ENCODE results near the gene FSTL4. TPM values are rescaled to one million over a fixed set of nuclear protein-coding genes. Genes with fewer than 3 reads are reported as not detected.

FSTL4 gene
- total and polyA plus RNA-seq, 2 of the 13 experiments (the other 11 are each of a cell fraction or from before 2014, with no cell fraction given): 2.1 to 3.0 TPM

- FAIRE-seq: no peak
- Histone ChIP-seq H3K4me3 (replicated peaks in 1 of 3; ENCODE audit: insufficient read depth in 1 of 3, low read depth in 2 of 3, low read length in 3 of 3) (no peak overlapping the region), H3K4me2 (ENCODE audit: low read depth, low read length) (no peak overlapping the region), H3K27ac (ENCODE audit: extremely low read length, insufficient read depth, low read length) (no peak overlapping the region), H2AFZ (ENCODE audit: low read length) (no peak overlapping the region), H3K9me3 (ENCODE audit: low read length) (no peaks in the 10 kb centered on the region), H3K27me3 (ENCODE audit: control insufficient read depth in 1 of 2, insufficient read depth in 2 of 2, low read length in 2 of 2) (peaks cover 1 to 24% of the 10 kb centered on the region in 2 experiments; a peak in 2 of 5 replicates), H3K4me1 (ENCODE audit: insufficient read depth, low read length) (peaks cover 27% of the 10 kb centered on the region), H3K79me2 (ENCODE audit: insufficient read depth, low read length) (no peaks in the 10 kb centered on the region), H3K36me3 (replicated peaks in 1 of 2; ENCODE audit: control insufficient read depth in 1 of 2, insufficient read depth in 2 of 2, low read length in 2 of 2) (no peaks in the 10 kb centered on the region), H4K20me1 (ENCODE audit: insufficient read depth, low read length) (no peaks in the 10 kb centered on the region), H3K9ac (ENCODE audit: insufficient read depth, low read depth, low read length) (no peak overlapping the region)
- WGBS (ENCODE audit: low lambda C conversion rate): 6% methylated on average over 1 of the region's 5 CpGs
- TF ChIP-seq CREM (IDR thresholded peaks at IDR 0.05) (no peak), CREM (CRISPR knock-in tag; IDR thresholded peaks at IDR 0.05) (no peak), ZNF543 (CRISPR knock-in tag; IDR thresholded peaks at IDR 0.05) (no peak), GATA4 (IDR thresholded peaks at IDR 0.05; ENCODE audit: borderline replicate concordance, low read depth) (no peak), JUND (CRISPR knock-in tag; IDR thresholded peaks at IDR 0.05) (no peak), ZFX (CRISPR knock-in tag; IDR thresholded peaks at IDR 0.05; ENCODE audit: low read depth) (no peak), ZNF737 (CRISPR knock-in tag; IDR thresholded peaks at IDR 0.05; ENCODE audit: borderline replicate concordance) (no peak), THAP7 (CRISPR knock-in tag; IDR thresholded peaks at IDR 0.05) (no peak), ZNF530 (CRISPR knock-in tag; IDR thresholded peaks at IDR 0.05; ENCODE audit: low read depth) (no peak)
- no peak for DNase-seq (ENCODE audit: low spot score)
- in situ Hi-C loops (cut with HindIII; ENCODE audit: extremely low pct_ligation_motif_present, low pct_unique_long_range_greater_than_20kb): no loop called here
- ChIA-PET CTCF (ENCODE audit: low intra/inter-chr PET ratio, low total read pairs) (no interaction called here), POLR2A (no interaction called here)
- no peak for ATAC-seq
- no TSS peak for BruUV-seq (replicated peaks)
- intact Hi-C loops (cut with micrococcal nuclease; ENCODE audit: unreplicated experiment): loop anchor here (5.0 kb wide), 1 partner anchor 153 kb away; no protein-coding TSS in a partner anchor
Observed at GRCh38 chr5:133265257-133265656, 347.1 kb downstream of the FSTL4 start.

GRCh38 chr5:133262690-133263089 lies 349.7 kb downstream of the FSTL4 start:
- H3K4me2 ChIP-seq (ENCODE audit: low read depth, low read length): no peak overlapping the region
- intact Hi-C loops (cut with micrococcal nuclease; ENCODE audit: unreplicated experiment): no loop called here
- TF ChIP-seq ZNF274 (CRISPR knock-in tag; IDR thresholded peaks at IDR 0.05): no peak
- TF ChIP-seq ZNF782 (CRISPR knock-in tag; IDR thresholded peaks at IDR 0.05; ENCODE audit: borderline replicate concordance): no peak
- TF ChIP-seq ZHX2 (IDR thresholded peaks at IDR 0.05; ENCODE audit: low read depth): no peak
- no peak for TF ChIP-seq ZHX2 (CRISPR knock-in tag; IDR thresholded peaks at IDR 0.05; ENCODE audit: borderline replicate concordance)
- no peak for TF ChIP-seq PAX8 (CRISPR knock-in tag; IDR thresholded peaks at IDR 0.05; ENCODE audit: borderline replicate concordance)

More at GRCh38 chr5:133262690-133263089, 349.7 kb downstream of the FSTL4 start:
- FAIRE-seq: no peak
- no peaks in the 10 kb centered on the region for H3K79me2 ChIP-seq (ENCODE audit: insufficient read depth, low read length)
- H2AFZ ChIP-seq (ENCODE audit: low read length): no peak overlapping the region
- no peaks in the 10 kb centered on the region for H4K20me1 ChIP-seq (ENCODE audit: insufficient read depth, low read length)
- in situ Hi-C loops (cut with HindIII; ENCODE audit: extremely low pct_ligation_motif_present, low pct_unique_long_range_greater_than_20kb): no loop called here
- BruUV-seq (replicated peaks): no TSS peak
- H3K36me3 ChIP-seq (replicated peaks in 1 of 2; ENCODE audit: control insufficient read depth in 1 of 2, insufficient read depth in 2 of 2, low read length in 2 of 2): no peaks in the 10 kb centered on the region
- no peak for ATAC-seq
- H3K9ac ChIP-seq (ENCODE audit: insufficient read depth, low read depth, low read length): no peak overlapping the region
- H3K27ac ChIP-seq (ENCODE audit: extremely low read length, insufficient read depth, low read length): no peak overlapping the region
- H3K27me3 ChIP-seq (ENCODE audit: control insufficient read depth in 1 of 2, insufficient read depth in 2 of 2, low read length in 2 of 2): peaks cover 3 to 27% of the 10 kb centered on the region in 2 experiments; a peak in 3 of 5 replicates
- DNase-seq (ENCODE audit: low spot score): no peak
- no peak overlapping the region for H3K4me3 ChIP-seq (replicated peaks in 1 of 3; ENCODE audit: insufficient read depth in 1 of 3, low read depth in 2 of 3, low read length in 3 of 3)
- H3K4me1 ChIP-seq (ENCODE audit: insufficient read depth, low read length): peaks cover 24% of the 10 kb centered on the region
- POLR2A ChIA-PET: interaction anchor here (1.6 kb wide), 1 partner anchor 22 kb away, joined by 5 read pairs; no protein-coding TSS in a partner anchor
- CTCF ChIA-PET (ENCODE audit: low intra/inter-chr PET ratio, low total read pairs): no interaction called here
- 38% methylated on average over 4 of the region's 4 CpGs for WGBS (ENCODE audit: low lambda C conversion rate)
- H3K9me3 ChIP-seq (ENCODE audit: low read length): no peaks in the 10 kb centered on the region

Data from HepG2 (cell line).